Adipocyte (in vitro differentiated cells): Measurements from ENCODE around the gene CPT1A.

Experiments
- DNase-seq: peaks from one replicate; pipeline ENCODE4 v3.0.0-alpha.2; 2015; ENCODE audit warnings: low read depth
- H3K27me3 ChIP-seq: replicated peaks from 2 replicates; pipeline ENCODE4 v1.7.0; 2013; ENCODE audit warnings: mild to moderate bottlenecking, low read length, moderate library complexity; ENCODE audit not compliant: control insufficient read depth, insufficient read depth
- H3K36me3 ChIP-seq: 2 replicates; pipeline ENCODE4 v1.7.0; 2013; ENCODE audit warnings: low read length, mild to moderate bottlenecking, moderate library complexity; ENCODE audit not compliant: control insufficient read depth, insufficient read depth, severe bottlenecking
- H3K4me1 ChIP-seq: 2 replicates; pipeline ENCODE4 v1.7.0; 2013; ENCODE audit warnings: mild to moderate bottlenecking, low read length, moderate library complexity; ENCODE audit not compliant: control insufficient read depth, insufficient read depth
- H3K4me3 ChIP-seq: 2 replicates; pipeline ENCODE4 v1.7.0; 2013; ENCODE audit warnings: mild to moderate bottlenecking, low read length, moderate library complexity
- H3K9ac ChIP-seq: 2 replicates; pipeline ENCODE4 v1.7.0; 2013; ENCODE audit warnings: mild to moderate bottlenecking, low read length, moderate library complexity
- H3K9me3 ChIP-seq: 2 replicates; pipeline ENCODE4 v1.7.0; 2013; ENCODE audit warnings: mild to moderate bottlenecking, low read length, moderate library complexity; ENCODE audit not compliant: control insufficient read depth

CPT1A gene

GRCh38 chr11:68838572-68838964 lies 3.1 kb downstream of the CPT1A start:
- H3K9ac ChIP-seq, result peak overlapping the region; percentile 87
- peaks cover 2% of the 10 kb centered on the region for H3K27me3 ChIP-seq
- no peaks in the 10 kb centered on the region for H3K36me3 ChIP-seq
- peak; percentile 34 for DNase-seq
- H3K9me3 ChIP-seq, result no peaks in the 10 kb centered on the region
- peak overlapping the region; percentile 82 for H3K4me3 ChIP-seq
- H3K4me1 ChIP-seq, result peaks cover 44% of the 10 kb centered on the region

- Histone ChIP-seq H3K4me3 (no peak overlapping the region), H3K9ac (peak overlapping the region; percentile 87), H3K27me3 (no peaks in the 10 kb centered on the region), H3K36me3 (no peaks in the 10 kb centered on the region), H3K4me1 (peaks cover 45% of the 10 kb centered on the region), H3K9me3 (no peaks in the 10 kb centered on the region)
- no peak for DNase-seq
Measured at GRCh38 chr11:68837583-68838571, 3.8 kb downstream of the CPT1A start.

- H3K9ac ChIP-seq, result no peak overlapping the region
- no peaks in the 10 kb centered on the region for H3K27me3 ChIP-seq
- no peak for DNase-seq
- no peaks in the 10 kb centered on the region for H3K36me3 ChIP-seq
- peaks cover 42% of the 10 kb centered on the region for H3K4me1 ChIP-seq
- no peaks in the 10 kb centered on the region for H3K9me3 ChIP-seq
- H3K4me3 ChIP-seq, result no peak overlapping the region
Measured at GRCh38 chr11:68835749-68836148, 6.0 kb downstream of the CPT1A start.

- Histone ChIP-seq H3K27me3 (no peaks in the 10 kb centered on the region), H3K9me3 (no peaks in the 10 kb centered on the region), H3K4me1 (peaks cover 41% of the 10 kb centered on the region), H3K9ac (no peak overlapping the region), H3K4me3 (no peak overlapping the region), H3K36me3 (no peaks in the 10 kb centered on the region)
- no peak for DNase-seq
Measured at GRCh38 chr11:68835328-68835727, 6.4 kb downstream of the CPT1A start.

GRCh38 chr11:68832476-68833181 lies 9.1 kb downstream of the CPT1A start:
- no peak overlapping the region for H3K4me3 ChIP-seq
- DNase-seq, result peak; percentile 39
- H3K36me3 ChIP-seq, result no peaks in the 10 kb centered on the region
- peaks cover 15% of the 10 kb centered on the region for H3K4me1 ChIP-seq
- no peaks in the 10 kb centered on the region for H3K9me3 ChIP-seq
- H3K9ac ChIP-seq, result no peak overlapping the region
- H3K27me3 ChIP-seq, result no peaks in the 10 kb centered on the region

GRCh38 chr11:68831124-68831523 lies 10.6 kb downstream of the CPT1A start:
- Histone ChIP-seq H3K9ac (no peak overlapping the region), H3K4me3 (no peak overlapping the region), H3K36me3 (no peaks in the 10 kb centered on the region), H3K9me3 (no peaks in the 10 kb centered on the region), H3K27me3 (no peaks in the 10 kb centered on the region), H3K4me1 (peaks cover 13% of the 10 kb centered on the region)
- DNase-seq, result no peak

- H3K27me3 ChIP-seq, result no peaks in the 10 kb centered on the region
- peaks cover 13% of the 10 kb centered on the region for H3K4me1 ChIP-seq
- H3K9ac ChIP-seq, result no peak overlapping the region
- no peak for DNase-seq
- H3K4me3 ChIP-seq, result no peak overlapping the region
- H3K9me3 ChIP-seq, result no peaks in the 10 kb centered on the region
- H3K36me3 ChIP-seq, result no peaks in the 10 kb centered on the region
Measured at GRCh38 chr11:68829581-68829980, 12.1 kb downstream of the CPT1A start.

GRCh38 chr11:68828957-68829356 lies 12.8 kb downstream of the CPT1A start:
- Histone ChIP-seq H3K4me3 (no peak overlapping the region), H3K9ac (no peak overlapping the region), H3K4me1 (peaks cover 13% of the 10 kb centered on the region), H3K9me3 (no peaks in the 10 kb centered on the region), H3K27me3 (no peaks in the 10 kb centered on the region), H3K36me3 (no peaks in the 10 kb centered on the region)
- DNase-seq, result no peak

- DNase-seq, result no peak
- no peak overlapping the region for H3K9ac ChIP-seq
- no peaks in the 10 kb centered on the region for H3K27me3 ChIP-seq
- H3K36me3 ChIP-seq, result no peaks in the 10 kb centered on the region
- H3K9me3 ChIP-seq, result no peaks in the 10 kb centered on the region
- no peak overlapping the region for H3K4me3 ChIP-seq
- peaks cover 13% of the 10 kb centered on the region for H3K4me1 ChIP-seq
Measured at GRCh38 chr11:68828155-68828931, 13.4 kb downstream of the CPT1A start.

GRCh38 chr11:68827733-68828132 lies 14.0 kb downstream of the CPT1A start:
- Histone ChIP-seq H3K4me1 (peaks cover 10% of the 10 kb centered on the region), H3K9me3 (no peaks in the 10 kb centered on the region), H3K9ac (no peak overlapping the region), H3K4me3 (no peak overlapping the region), H3K27me3 (no peaks in the 10 kb centered on the region), H3K36me3 (no peaks in the 10 kb centered on the region)
- no peak for DNase-seq

GRCh38 chr11:68826726-68827125 lies 15.0 kb downstream of the CPT1A start:
- no peak overlapping the region for H3K9ac ChIP-seq
- no peak for DNase-seq
- H3K4me3 ChIP-seq, result no peak overlapping the region
- no peaks in the 10 kb centered on the region for H3K4me1 ChIP-seq
- H3K9me3 ChIP-seq, result no peaks in the 10 kb centered on the region
- H3K27me3 ChIP-seq, result no peaks in the 10 kb centered on the region
- H3K36me3 ChIP-seq, result no peaks in the 10 kb centered on the region
